HEK293 (cell line): Measurements from ENCODE around the gene SPECC1.

Experiments used
- ZNF274 ChIP-seq, 2 experiments: fragments of 200-500 bp in 1 of 2; fragments of 450-650 bp in 1 of 2; sonication (Bioruptor generic) in 1 of 2; formaldehyde crosslinking in 1 of 2; IDR thresholded peaks; 2 replicates each; pipeline versions ENCODE4 v1.5.1 to v1.6.1; 2014 to 2016; ENCODE audit warnings: borderline replicate concordance in 1 of 2, inconsistent platforms in 1 of 2, low read length in 1 of 2, missing biosample characterization in 1 of 2, missing genetic modification characterization in 1 of 2
- TF ChIP-seq, protein P1 (sequence below): fragments of 450-650 bp; formaldehyde crosslinking; IDR thresholded peaks from 2 replicates; pipeline ENCODE4 v1.5.1; 2016; ENCODE audit warnings: missing biosample characterization, missing genetic modification characterization

- no peak for TF ChIP-seq ZNF274 (IDR thresholded peaks at IDR 0.05; ENCODE audit: low read length)
- TF ChIP-seq ZNF274 (tag by site-specific recombination; IDR thresholded peaks at IDR 0.05; ENCODE audit: borderline replicate concordance): no peak
- TF ChIP-seq, protein P1, sequence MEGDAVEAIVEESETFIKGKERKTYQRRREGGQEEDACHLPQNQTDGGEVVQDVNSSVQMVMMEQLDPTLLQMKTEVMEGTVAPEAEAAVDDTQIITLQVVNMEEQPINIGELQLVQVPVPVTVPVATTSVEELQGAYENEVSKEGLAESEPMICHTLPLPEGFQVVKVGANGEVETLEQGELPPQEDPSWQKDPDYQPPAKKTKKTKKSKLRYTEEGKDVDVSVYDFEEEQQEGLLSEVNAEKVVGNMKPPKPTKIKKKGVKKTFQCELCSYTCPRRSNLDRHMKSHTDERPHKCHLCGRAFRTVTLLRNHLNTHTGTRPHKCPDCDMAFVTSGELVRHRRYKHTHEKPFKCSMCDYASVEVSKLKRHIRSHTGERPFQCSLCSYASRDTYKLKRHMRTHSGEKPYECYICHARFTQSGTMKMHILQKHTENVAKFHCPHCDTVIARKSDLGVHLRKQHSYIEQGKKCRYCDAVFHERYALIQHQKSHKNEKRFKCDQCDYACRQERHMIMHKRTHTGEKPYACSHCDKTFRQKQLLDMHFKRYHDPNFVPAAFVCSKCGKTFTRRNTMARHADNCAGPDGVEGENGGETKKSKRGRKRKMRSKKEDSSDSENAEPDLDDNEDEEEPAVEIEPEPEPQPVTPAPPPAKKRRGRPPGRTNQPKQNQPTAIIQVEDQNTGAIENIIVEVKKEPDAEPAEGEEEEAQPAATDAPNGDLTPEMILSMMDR (tag by site-specific recombination): no peak
Measured at GRCh38 chr17:20306924-20307323, 297.8 kb downstream of the SPECC1 start.
